IPS-20b (cell line): ENCODE data around the gene SPEF2.

Experiments
- H3K27ac ChIP-seq: one replicate; pipeline ENCODE4 v1.5.1; 2013; ENCODE audit warnings: low read length
- H3K27me3 ChIP-seq: 2 replicates; pipeline ENCODE4 v1.6.1; 2013; ENCODE audit warnings: mild to moderate bottlenecking, low read length, inconsistent platforms; ENCODE audit not compliant: insufficient read depth
- H3K36me3 ChIP-seq: 2 replicates; pipeline ENCODE4 v1.6.1; 2013; ENCODE audit warnings: low read depth, mild to moderate bottlenecking, inconsistent platforms, low read length, moderate library complexity; ENCODE audit not compliant: insufficient read depth
- H3K4me1 ChIP-seq: 2 replicates; pipeline ENCODE4 v1.6.1; 2013; ENCODE audit warnings: mild to moderate bottlenecking, control low read depth, inconsistent platforms, low read length, moderate library complexity; ENCODE audit not compliant: insufficient read depth
- H3K4me3 ChIP-seq: 2 replicates; pipeline ENCODE4 v1.5.1; 2013; ENCODE audit warnings: mild to moderate bottlenecking, low read length, inconsistent platforms
- H3K9ac ChIP-seq: 2 replicates; pipeline ENCODE4 v1.6.1; 2013; ENCODE audit warnings: low read depth, mild to moderate bottlenecking, inconsistent platforms, low read length, moderate library complexity
- H3K9me3 ChIP-seq: 2 replicates; pipeline ENCODE4 v1.6.1; 2013; ENCODE audit warnings: mild to moderate bottlenecking, low read depth, low read length, inconsistent platforms; ENCODE audit not compliant: insufficient read depth

SPEF2 gene

GRCh38 chr5:35736280-35736679, 118.6 kb downstream of the SPEF2 start:
- H3K4me1 ChIP-seq: no peaks in the 10 kb centered on the region
- no peak overlapping the region for H3K9ac ChIP-seq
- H3K9me3 ChIP-seq: no peaks in the 10 kb centered on the region
- no peak overlapping the region for H3K4me3 ChIP-seq
- H3K27me3 ChIP-seq: peaks cover 13% of the 10 kb centered on the region
- no peak overlapping the region for H3K27ac ChIP-seq
- no peaks in the 10 kb centered on the region for H3K36me3 ChIP-seq

DNA sequence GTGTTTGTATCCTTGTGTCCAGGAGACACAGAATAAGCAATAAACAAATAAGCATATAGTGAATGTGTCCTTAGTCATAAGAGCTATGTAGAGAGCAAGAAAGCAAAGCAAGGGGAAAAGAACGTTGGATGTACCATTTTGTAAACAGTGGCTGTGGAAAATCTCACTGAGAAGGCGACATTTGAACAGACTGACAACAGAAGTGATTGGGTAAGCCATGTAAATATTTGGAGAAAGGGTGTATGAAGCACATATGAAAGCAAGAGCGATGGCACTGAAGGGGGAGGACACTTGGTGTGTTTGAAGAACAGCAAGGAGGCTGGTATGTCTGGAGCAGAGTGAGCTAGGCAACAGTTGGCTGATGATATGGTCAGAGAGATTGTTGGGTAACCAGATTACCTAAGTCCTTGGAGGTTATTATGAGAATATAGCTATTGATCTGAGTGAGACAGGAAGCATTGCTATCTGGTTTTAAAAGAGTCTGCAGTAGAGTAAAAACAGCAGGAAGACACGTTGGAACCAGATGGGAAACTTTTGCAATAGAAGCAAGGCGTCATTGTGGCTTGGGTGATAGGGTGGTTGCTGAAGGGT, 123.6 kb downstream of the SPEF2 start:
- H3K9ac ChIP-seq: no peak overlapping the region

GRCh38 chr5:35741971-35742370, 124.3 kb downstream of the SPEF2 start:
- no peaks in the 10 kb centered on the region for H3K4me1 ChIP-seq
- no peak overlapping the region for H3K27ac ChIP-seq
- H3K27me3 ChIP-seq: peaks cover 51% of the 10 kb centered on the region
- H3K9me3 ChIP-seq: no peaks in the 10 kb centered on the region
- H3K4me3 ChIP-seq: no peak overlapping the region
- H3K9ac ChIP-seq: no peak overlapping the region
- H3K36me3 ChIP-seq: no peaks in the 10 kb centered on the region

More for the DNA sequence above, 123.6 kb downstream of the SPEF2 start:
- peaks cover 44% of the 10 kb centered on the region for H3K27me3 ChIP-seq
- H3K27ac ChIP-seq: no peak overlapping the region
- H3K36me3 ChIP-seq: no peaks in the 10 kb centered on the region
- no peaks in the 10 kb centered on the region for H3K9me3 ChIP-seq
- H3K4me3 ChIP-seq: no peak overlapping the region
- H3K4me1 ChIP-seq: no peaks in the 10 kb centered on the region

- Histone ChIP-seq H3K4me1 (no peaks in the 10 kb centered on the region), H3K27ac (no peak overlapping the region), H3K36me3 (no peaks in the 10 kb centered on the region), H3K4me3 (no peak overlapping the region), H3K9ac (no peak overlapping the region), H3K9me3 (no peaks in the 10 kb centered on the region), H3K27me3 (peaks cover 63% of the 10 kb centered on the region)
These were observed 126.0 kb downstream of the SPEF2 start for GRCh38 chr5:35743644-35744043.

DNA sequence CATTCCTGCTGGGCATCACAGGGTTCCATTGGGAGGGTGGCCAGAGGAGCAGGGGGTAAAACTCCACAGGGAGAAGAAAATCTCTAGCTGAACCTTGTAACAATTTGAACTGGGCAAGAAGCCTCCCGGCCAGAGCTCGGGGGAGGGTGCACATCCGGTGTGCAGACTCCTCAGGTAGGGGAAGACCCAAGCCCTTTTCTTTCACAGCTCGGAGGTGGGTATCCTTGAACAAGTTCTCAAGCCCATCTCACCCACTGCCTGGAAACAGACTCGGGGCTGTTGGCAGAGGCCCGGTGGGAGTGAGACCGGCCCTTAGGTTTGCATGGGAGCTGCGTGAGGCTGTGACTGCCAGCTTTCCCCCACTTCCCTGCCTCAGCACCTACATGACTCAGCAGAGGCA, 127.5 kb downstream of the SPEF2 start:
- Histone ChIP-seq H3K4me1 (no peaks in the 10 kb centered on the region), H3K27ac (no peak overlapping the region), H3K36me3 (no peaks in the 10 kb centered on the region), H3K9me3 (no peaks in the 10 kb centered on the region), H3K9ac (no peak overlapping the region), H3K4me3 (no peak overlapping the region), H3K27me3 (peaks cover 77% of the 10 kb centered on the region)

GRCh38 chr5:35745660-35746059, 128.0 kb downstream of the SPEF2 start:
- H3K36me3 ChIP-seq: no peaks in the 10 kb centered on the region
- no peaks in the 10 kb centered on the region for H3K9me3 ChIP-seq
- H3K4me1 ChIP-seq: no peaks in the 10 kb centered on the region
- no peak overlapping the region for H3K27ac ChIP-seq
- H3K9ac ChIP-seq: no peak overlapping the region
- H3K27me3 ChIP-seq: peaks cover 77% of the 10 kb centered on the region
- H3K4me3 ChIP-seq: no peak overlapping the region

DNA sequence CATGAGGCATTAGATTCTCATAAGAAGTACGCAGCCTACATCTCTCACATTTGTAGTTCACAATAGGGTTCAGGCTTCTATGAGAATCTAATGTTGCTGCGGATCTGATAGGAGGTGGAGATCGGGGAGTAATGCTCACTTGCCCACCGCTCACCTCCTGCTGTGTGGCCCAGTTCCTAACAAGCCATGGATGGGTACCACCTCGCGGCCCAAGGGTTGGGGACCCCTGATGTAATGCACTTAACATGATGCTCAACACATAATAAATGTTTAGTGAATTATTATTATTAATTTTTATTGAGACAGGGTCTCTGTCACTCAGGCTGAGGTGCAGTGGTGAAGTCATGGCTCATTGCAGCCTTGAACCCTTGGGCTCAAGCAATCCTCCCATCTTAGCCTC, 134.3 kb downstream of the SPEF2 start:
- peaks cover 8% of the 10 kb centered on the region; the same call in 1 of the 2 replicates for H3K4me1 ChIP-seq
- H3K4me3 ChIP-seq: no peak overlapping the region
- no peaks in the 10 kb centered on the region for H3K36me3 ChIP-seq
- H3K27me3 ChIP-seq: peaks cover 93% of the 10 kb centered on the region
- no peaks in the 10 kb centered on the region for H3K9me3 ChIP-seq
- no peak overlapping the region for H3K27ac ChIP-seq
- H3K9ac ChIP-seq: no peak overlapping the region

- H3K9me3 ChIP-seq: no peaks in the 10 kb centered on the region
- peaks cover 8% of the 10 kb centered on the region; the same call in 1 of the 2 replicates for H3K4me1 ChIP-seq
- H3K27me3 ChIP-seq: peaks cover 98% of the 10 kb centered on the region
- no peak overlapping the region for H3K27ac ChIP-seq
- H3K9ac ChIP-seq: no peak overlapping the region
- no peaks in the 10 kb centered on the region for H3K36me3 ChIP-seq
- no peak overlapping the region for H3K4me3 ChIP-seq
These were observed 135.8 kb downstream of the SPEF2 start for GRCh38 chr5:35753500-35753899.

- Histone ChIP-seq H3K9ac (no peak overlapping the region), H3K27ac (no peak overlapping the region), H3K9me3 (no peaks in the 10 kb centered on the region), H3K4me3 (no peak overlapping the region), H3K4me1 (peaks cover 8% of the 10 kb centered on the region; the same call in 1 of the 2 replicates), H3K27me3 (peaks cover 98% of the 10 kb centered on the region), H3K36me3 (no peaks in the 10 kb centered on the region)
These were observed 136.8 kb downstream of the SPEF2 start for GRCh38 chr5:35754481-35754880.

GRCh38 chr5:35755966-35756365, 138.3 kb downstream of the SPEF2 start:
- Histone ChIP-seq H3K36me3 (no peaks in the 10 kb centered on the region), H3K9ac (no peak overlapping the region), H3K27ac (no peak overlapping the region), H3K9me3 (no peaks in the 10 kb centered on the region), H3K4me1 (peaks cover 8% of the 10 kb centered on the region; the same call in 1 of the 2 replicates), H3K27me3 (peaks cover 98% of the 10 kb centered on the region), H3K4me3 (no peak overlapping the region)

GRCh38 chr5:35758151-35758724, 140.6 kb downstream of the SPEF2 start:
- Histone ChIP-seq H3K27me3 (peaks cover 97% of the 10 kb centered on the region), H3K9me3 (no peaks in the 10 kb centered on the region), H3K4me1 (peaks cover 7% of the 10 kb centered on the region; the same call in 1 of the 2 replicates), H3K9ac (no peak overlapping the region), H3K27ac (no peak overlapping the region), H3K36me3 (no peaks in the 10 kb centered on the region), H3K4me3 (no peak overlapping the region)

- H3K9me3 ChIP-seq: no peaks in the 10 kb centered on the region
- peaks cover 88% of the 10 kb centered on the region for H3K27me3 ChIP-seq
- no peaks in the 10 kb centered on the region for H3K36me3 ChIP-seq
- no peak overlapping the region for H3K4me3 ChIP-seq
- no peak overlapping the region for H3K27ac ChIP-seq
- no peaks in the 10 kb centered on the region for H3K4me1 ChIP-seq
- no peak overlapping the region for H3K9ac ChIP-seq
These were observed 143.9 kb downstream of the SPEF2 start for GRCh38 chr5:35761541-35761940.
